ENCODE results near the gene ST7.
"Not testable (repeated sequence)": the region's sequence is repeated elsewhere in the genome, so short reads cannot be mapped to it uniquely, and the experiment has no call there.

Gene ST7

GRCh38 chr7:117010375-117011133 lies 57.3 kb downstream of the ST7 start:
- DNase-seq: no peak

GRCh38 chr7:117011419-117012260 lies 58.3 kb downstream of the ST7 start:
- no peak for DNase-seq

GRCh38 chr7:117012284-117012683 lies 59.0 kb downstream of the ST7 start:
- DNase-seq: no peak

GRCh38 chr7:117012696-117013095 lies 59.4 kb downstream of the ST7 start:
- no peak for DNase-seq

- DNase-seq: no peak
Observed at GRCh38 chr7:117014099-117014656, 60.9 kb downstream of the ST7 start.

- peak; percentile 45 for DNase-seq
Observed at GRCh38 chr7:117014673-117015133, 61.4 kb downstream of the ST7 start.

GRCh38 chr7:117015258-117016184 lies 62.2 kb downstream of the ST7 start:
- no peak for DNase-seq

- no peak for DNase-seq
Observed at GRCh38 chr7:117017017-117017451, 63.7 kb downstream of the ST7 start.

- no peak for DNase-seq
Observed at GRCh38 chr7:117017702-117018266, 64.5 kb downstream of the ST7 start.

- no peak for DNase-seq
Observed at GRCh38 chr7:117018713-117019112, 65.4 kb downstream of the ST7 start.

GRCh38 chr7:117019287-117019686 lies 66.0 kb downstream of the ST7 start:
- DNase-seq: no peak

GRCh38 chr7:117019786-117020590 lies 66.7 kb downstream of the ST7 start:
- peak; percentile 96 for DNase-seq

GRCh38 chr7:117020591-117020973 lies 67.3 kb downstream of the ST7 start:
- DNase-seq: no peak

- DNase-seq: no peak
Observed at GRCh38 chr7:117021366-117021765, 68.1 kb downstream of the ST7 start.

- no peak for DNase-seq
Observed at GRCh38 chr7:117021986-117022385, 68.7 kb downstream of the ST7 start.

- DNase-seq: no peak
Observed at GRCh38 chr7:117023325-117023854, 70.1 kb downstream of the ST7 start.

GRCh38 chr7:117024811-117025210 lies 71.5 kb downstream of the ST7 start:
- no peak for DNase-seq

- no peak for DNase-seq
Observed at GRCh38 chr7:117025891-117026290, 72.6 kb downstream of the ST7 start.

GRCh38 chr7:117030346-117030745 lies 77.0 kb downstream of the ST7 start:
- not testable (repeated sequence) for DNase-seq

GRCh38 chr7:117030793-117031192 lies 77.5 kb downstream of the ST7 start:
- DNase-seq: not testable (repeated sequence)

GRCh38 chr7:117032810-117033209 lies 79.5 kb downstream of the ST7 start:
- no peak for DNase-seq

All from eye (tissue), 1 donor.